Hypothalamus (tissue), 51 donors: ENCODE measurements around the gene CRABP1.
A peak's percentile ranks its signal among the peaks of the same experiment; 100 is the strongest.

Source experiments
- DNase-seq, 51 donors: peaks; one replicate each; lab custom pipeline; 2025; lab: John Stamatoyannopoulos, UW

CRABP1 gene

DNA sequence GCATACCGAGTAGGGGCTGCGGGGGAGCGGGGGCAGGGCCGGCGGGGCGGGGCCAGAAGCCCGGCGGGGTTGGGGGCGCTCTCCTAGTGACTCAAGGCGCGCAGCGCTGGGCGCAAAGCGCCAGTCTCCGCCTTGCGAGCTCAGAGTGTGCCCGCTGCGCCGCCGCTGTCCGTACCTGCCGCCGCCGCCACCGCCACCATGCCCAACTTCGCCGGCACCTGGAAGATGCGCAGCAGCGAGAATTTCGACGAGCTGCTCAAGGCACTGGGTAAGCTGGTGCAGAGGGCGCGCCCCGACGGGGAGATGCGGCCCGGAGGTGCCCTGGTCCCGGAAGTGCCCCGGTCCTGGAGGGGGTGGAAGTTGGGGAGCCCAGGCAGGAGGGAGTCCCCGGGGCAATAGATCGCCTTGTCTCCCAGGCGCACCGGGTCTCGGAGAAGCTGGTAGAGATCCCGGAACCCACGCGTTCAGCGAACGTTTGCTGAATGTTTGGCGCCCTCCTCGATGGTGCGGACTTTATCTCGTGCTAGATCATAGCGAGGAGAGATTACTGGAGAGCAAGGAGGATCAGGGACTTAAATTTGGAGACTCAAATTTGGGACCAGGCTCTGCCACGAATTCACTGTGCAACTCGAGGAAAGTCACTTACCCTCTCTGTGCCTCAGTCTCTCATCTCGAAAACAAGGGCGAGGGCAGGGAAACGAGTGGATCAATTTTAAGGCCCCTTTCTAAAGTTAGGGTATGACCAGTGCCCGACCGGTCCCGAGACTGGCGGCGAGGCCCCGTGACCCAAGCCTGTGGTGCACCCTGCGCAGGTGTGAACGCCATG lies at the start of gene CRABP1:
TSS of gene CRABP1 (plus strand) at position 123 of the 826 bp plus-strand sequence. CDS start at position 199, 76 bp downstream.
- peak in 2 of 51 donors; percentile 11 for DNase-seq

DNA sequence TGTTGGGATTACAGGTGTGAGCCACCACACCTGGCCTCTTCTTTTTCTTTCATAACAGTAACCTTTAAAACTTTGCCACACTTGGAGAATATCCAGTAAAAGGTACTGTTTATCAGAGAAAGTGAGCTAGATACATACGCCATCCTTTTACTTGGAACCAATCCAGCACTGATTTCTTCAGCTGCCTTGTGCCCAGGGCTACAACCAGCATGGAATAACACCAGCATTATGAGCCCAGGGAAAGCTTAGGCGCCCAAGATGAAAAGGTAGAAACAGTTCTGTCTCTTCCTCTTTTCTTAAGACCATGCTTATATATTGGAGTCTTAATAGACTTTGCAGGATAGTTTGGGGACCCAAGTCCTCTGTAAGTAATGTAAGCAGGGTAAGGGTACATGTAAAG lies 49.1 kb upstream of the CRABP1 start:
- no peak for DNase-seq

DNA sequence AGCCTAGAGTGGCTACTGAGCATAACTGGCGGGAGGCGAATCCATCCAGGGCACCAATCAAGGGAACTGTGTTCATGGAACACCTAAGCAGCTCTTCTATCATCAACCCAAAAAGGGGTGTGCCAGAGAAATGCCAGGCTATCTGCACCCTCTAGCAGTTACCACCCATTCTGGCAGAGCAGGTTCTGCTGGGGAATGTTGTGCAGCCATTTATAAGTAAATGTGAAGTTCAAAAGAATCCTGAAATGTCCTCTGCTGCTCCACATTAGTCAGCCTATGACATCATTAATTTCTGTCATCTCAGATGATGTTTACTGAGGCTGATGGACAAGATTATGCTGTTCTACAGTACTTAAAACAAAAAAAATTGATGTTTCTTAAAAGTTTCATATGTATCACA lies 48.5 kb upstream of the CRABP1 start:
- DNase-seq: no peak

DNA sequence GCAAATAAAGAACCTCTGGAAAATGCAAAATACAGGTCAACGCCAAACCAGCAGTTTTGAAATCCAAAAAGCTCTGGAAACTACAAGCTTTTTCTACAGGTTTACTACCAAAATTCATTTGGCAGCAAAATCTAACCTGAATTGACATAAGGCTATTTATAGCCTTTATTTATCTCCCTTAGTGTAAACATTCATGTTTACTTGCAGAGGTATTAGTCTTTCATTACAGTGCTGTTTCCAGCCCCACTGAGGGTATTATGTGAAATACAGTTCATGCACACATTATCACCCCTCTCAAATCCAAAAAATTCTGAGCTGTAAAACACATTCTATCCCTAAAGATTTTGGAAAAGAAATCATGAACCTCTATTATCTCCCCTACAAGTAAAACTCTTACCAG lies 47.9 kb upstream of the CRABP1 start:
- DNase-seq: no peak

DNA sequence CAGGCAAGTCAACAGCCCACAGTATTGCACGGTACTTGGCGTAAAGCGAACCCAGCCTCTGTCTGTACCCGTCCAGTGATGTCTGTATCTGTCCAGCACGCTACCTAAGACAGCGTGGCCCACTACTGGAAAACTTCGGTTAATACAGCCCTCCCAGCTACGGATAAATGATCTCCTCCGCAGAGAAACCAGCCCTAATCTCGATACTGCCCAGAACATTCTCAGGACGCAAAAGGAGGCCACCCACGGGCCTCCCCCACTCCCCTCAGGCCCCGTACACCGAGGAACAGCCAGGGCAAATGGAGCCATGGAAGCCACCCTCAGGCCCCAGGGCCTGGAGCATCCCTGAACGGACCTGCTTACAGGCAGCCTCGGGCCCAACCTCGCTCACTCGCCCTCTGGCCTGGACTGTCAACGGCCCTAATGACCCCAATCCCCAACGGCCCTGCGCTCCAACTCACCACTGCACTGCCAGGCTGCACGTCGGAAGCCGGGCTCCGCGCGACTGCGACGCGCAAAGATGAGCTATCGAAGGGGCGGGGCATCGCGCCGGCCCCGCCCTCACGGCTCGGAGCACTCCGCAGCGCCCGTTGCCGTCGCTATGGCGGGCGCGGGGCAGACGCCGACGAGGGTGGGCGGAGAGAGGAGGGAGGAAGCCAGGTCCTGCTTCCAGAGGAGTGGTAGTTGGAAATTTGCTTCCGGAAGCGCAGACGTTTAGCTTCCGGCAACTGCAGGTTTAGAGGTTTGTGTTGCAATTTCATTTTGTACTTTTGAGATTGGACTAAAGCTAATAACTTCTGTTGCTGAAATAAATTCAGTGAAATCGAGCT lies 40.8 kb upstream of the CRABP1 start, which contains the start of gene SKIC8:
TSS of gene SKIC8 (minus strand) at position 509 of the 830 bp plus-strand sequence. CDS start 3,923 bp downstream, outside the sequence.
- peak; percentile 27 to 91 (median 79) for DNase-seq

DNA sequence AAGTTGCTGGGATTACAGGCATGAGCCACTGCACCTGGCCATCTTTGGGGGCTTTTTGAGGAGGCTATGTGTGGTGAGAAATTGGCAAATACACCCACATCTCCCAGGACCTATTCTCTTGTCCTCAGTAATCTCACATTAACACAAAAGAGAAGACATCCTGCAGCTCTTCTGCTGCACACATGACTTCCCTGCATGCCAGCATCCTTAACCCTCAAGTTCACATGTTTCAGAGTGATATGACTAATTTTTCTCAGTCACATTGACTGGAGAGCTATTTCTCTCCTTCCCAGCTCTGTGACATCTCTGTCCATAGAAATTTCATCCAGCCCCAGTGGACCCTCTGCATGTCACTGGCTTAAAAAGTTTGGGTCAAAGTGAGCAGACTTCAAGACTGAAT lies 38.8 kb upstream of the CRABP1 start:
- DNase-seq: no peak

DNA sequence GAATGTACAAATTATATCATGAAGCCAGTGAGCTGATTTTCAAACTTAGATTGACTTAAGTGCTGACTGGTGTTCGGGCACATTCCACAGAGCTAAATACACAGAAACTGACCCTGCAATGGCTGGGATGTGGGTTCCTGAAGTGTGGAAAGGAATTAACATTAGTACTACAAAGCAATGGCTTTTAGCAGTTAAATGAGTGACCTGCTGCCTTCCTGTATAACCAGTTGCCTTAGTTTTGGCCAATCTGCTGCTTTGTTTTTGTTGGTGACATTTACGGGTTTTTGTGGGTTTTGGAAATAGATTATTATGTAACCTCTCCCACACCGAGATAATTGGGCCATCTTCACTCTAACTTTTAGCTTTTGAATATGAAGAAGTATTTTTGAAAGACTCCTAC lies 38.3 kb upstream of the CRABP1 start:
- peak in 1 of 51 donors; percentile 7 for DNase-seq

DNA sequence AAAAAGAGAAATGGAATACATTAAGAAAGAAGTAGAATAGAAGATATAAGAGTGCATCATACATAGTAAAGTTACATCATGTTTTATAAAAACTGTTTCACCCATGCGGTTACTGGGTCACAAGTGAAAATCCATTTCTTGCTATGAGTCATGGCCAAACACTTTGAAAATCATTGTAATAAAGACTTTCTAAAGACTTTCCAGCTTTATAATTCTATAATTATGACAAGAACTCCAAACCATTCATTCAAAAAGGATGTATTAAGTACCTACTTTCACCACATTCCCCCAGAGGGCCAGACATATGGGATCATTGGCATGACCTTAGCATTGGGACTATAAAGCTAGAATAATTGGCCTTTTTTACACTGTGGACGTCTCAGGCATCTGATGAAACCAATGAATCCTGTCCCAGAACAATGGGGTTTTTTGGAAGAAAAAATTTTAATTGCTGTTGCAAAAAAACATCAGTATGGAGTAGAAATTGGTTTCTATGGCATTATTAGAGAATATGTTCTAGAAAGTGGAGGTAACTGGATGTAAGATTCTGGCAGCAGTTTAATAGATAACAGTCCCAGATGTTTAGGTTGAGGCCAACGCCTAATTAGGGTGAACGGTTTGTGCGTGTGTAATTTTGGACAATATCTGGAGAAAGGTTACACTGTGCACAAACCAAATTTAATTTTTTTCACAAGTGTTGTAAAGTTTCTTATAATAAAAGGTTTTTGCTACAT lies 37.4 kb upstream of the CRABP1 start:
- DNase-seq: no peak

DNA sequence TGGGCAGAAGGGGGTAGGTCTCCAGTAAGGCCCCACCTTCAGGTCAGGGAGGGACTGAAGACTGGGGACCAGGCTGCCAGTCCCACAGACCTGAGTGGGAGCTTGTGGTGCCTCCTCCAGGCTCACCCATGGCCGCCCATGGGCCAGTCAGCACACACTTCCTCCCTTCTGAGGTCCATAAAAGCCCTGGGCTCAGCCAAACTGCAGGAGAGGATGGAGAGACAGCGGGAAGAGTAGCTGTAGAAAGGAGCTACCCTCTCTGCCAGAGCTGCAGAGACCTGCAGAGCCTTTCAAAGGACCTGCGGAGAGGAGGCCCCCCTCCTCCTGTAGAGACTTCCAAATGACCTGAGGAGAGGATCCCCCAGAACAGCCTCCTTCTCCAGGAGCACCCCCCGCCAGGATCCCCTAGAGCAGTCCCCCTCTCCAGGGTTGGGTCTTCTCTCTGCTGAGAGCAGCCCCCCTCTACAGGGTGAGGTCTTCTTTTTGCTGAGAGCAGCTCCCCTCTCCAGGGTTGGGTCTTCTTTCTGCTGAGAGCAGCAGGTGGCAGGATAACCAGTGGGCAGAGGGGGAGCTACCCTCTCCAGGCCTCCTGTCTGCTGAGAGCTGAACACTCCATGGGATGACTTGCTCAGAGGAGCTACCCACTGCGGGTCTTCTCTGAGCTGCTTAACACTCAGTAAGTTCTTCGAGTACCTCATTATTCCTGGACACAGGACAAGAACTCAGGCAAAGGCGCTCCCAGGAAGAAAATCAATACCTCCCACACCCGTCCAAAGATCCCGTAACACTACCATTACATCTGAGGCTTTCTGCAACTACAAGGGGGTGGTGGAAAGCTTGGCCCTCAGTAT lies 35.7 kb upstream of the CRABP1 start:
- no peak for DNase-seq

DNA sequence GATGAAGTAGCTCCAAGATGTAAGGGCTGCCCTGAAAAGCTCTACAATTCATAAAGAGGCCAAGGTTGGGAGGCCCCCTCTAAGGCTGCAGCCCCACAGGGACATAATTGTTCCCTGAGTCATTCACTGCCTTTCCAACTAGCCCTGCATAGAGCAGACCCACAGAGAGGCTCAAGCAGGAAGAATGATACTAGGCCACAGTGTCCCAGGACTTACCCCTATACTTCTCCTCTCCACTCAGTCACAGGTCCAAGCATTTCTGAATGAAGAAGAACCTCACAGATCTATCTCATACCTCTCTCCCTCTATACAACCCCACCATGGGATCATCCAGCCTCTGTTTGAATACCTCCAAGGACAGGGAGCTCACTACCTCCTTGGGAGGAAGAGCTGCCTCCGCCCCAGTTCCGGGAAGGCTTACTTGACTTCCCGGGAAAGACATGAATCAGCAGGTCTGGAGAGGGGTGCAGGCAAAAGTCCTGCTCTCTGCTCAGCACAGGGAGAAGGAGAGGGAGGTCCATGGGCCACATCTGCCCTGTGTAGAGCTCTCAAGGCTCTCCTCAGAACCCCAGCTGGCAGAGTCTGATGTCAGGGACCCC lies 33.9 kb upstream of the CRABP1 start:
- DNase-seq: no peak

DNA sequence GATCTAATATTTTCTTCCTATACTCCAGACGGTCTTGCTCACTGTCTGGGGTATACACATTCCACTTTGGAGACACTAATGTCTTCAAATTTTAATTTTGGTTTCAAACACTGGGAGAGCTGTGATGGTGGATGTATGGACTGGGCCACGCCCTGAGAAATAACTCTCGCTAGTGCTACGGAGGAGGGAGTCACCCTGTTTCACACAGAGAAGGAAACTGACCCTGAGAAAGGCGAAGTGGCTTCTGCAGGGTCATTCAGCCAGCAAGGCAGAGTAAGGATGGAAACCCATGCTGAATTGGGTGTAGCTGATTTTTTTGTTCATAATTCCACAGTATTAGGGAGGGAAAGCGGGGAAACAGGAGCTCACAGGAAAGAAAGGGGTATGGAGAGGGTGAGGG lies 32.2 kb upstream of the CRABP1 start:
- no peak for DNase-seq

DNA sequence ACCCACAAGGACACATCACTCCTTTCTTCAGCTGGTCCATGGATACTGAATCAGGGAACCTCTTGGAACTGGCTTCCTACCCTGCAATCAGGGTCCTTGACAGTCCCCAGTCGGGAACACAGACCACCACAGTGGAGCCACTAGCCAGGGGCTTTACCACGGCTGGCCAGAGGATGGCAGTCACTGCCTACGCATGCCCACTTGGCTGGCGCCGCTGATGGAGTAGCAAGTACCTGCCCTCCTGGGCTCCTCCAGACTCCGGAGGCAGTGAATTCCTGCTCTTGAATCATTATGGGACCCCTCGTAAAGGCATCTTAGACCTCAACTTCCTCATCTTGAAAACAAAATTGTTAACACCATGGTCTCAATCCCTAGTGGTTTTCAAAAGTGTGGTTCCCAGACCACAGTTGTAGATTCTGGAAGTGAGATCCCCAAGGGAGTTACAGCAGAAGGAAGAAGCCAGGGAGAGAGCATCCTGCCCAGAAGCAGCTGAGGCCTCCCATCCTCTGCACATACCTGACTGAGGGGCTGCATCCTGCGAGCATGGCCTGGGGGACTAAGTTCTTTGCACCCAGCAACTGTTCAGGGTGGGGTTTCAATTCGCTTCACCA lies 31.6 kb upstream of the CRABP1 start:
- DNase-seq: peak in 49 of 51 donors; percentile 7 to 83 (median 54)

DNA sequence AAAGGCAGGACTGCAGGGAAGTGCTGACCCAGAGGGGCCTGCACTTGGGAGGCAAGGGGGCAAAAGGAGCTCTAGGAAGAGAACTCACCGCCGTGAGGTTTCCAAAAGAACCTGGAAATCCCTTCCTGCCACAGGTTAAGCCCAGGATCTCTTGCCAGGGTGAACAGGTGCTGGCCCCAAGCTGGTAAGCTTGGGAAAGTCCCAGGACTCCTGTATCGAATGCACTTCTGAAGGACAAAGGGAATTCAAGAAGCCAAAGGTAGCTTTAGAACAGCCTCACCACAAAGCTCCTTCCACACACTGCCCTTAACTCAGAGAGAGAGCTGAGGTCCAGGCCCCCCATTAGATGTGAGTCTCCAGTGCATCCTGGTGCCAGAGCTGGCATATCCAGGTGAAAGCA lies 28.9 kb upstream of the CRABP1 start:
- no peak for DNase-seq

DNA sequence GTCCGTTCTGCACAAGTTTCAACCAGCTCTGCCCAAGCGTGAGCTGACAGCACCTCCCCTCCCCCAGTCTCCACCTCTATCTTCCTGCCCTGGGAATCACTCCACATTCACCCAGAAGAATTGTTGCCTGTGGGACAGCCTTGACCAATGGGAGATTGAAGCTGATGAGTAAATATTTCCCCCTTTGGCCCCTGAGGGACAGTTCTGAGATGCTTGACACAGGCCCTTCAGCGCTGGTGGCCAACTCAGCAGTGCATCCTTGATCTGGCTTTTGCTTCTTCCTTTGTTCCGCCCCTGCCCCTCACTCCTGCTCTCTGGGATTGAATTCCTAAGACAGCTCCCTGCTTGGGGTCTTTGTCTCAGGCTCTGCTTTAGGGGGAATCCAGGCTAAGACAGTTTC lies 27.6 kb upstream of the CRABP1 start:
- DNase-seq: no peak

DNA sequence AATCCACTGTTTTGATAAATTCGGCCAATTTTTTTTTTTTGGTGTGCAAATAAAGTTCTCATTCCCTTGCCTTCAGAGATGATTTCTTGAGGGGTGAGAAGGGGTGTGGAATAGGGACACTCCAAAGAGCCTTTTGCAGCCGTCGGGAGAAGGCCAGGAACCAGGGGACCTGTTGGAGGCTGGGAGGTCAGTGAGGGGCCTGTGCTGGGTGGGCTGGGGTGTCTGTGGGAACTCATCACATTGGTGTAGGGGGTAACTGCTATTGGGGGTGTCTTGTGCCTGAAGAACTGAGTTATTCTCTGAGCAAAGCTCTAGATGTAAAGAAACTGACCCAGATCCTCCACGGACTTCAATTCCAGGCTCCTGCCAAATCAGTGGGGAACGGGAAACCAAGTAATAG lies 27.2 kb upstream of the CRABP1 start:
- DNase-seq: no peak

DNA sequence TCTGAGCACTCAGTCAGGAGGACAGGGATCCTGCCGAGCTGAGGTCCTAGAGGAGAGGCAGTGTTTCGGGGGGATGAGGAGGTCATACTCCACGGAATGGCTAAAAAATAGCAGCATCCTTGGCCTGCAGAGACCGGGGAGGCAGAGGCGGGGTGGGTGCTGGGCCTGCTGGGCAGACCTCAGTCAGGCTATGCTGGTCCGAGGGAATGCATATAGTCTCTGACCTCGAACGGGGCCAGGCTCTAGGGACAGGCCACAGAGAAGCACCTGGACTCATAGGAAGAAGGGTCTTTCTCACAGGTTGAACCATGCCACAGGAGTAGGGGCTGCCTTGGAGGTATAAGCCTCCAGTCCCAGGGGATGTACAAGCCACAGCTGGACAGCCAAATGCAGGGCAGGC lies 26.8 kb upstream of the CRABP1 start:
- no peak for DNase-seq

DNA sequence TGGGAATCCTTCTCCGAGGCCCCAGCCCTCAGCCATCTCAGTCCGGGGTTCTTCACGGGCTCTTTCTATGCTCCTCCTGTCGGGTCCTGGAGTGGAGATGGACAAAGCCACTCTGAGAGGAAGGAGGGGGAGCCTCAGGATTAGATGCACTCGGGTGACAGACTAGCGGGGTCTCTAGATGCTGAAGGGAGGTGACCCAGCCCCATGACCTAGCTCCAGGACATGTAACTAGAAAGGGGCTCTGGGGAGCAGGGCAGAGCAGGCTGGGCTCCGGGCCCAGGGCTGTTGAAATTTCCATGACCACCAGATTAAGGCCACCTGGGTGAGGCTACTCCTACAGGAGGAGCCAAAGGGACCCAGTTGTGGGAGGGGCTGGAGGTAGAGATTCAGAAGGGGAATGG lies 26.0 kb upstream of the CRABP1 start:
- no peak for DNase-seq

DNA sequence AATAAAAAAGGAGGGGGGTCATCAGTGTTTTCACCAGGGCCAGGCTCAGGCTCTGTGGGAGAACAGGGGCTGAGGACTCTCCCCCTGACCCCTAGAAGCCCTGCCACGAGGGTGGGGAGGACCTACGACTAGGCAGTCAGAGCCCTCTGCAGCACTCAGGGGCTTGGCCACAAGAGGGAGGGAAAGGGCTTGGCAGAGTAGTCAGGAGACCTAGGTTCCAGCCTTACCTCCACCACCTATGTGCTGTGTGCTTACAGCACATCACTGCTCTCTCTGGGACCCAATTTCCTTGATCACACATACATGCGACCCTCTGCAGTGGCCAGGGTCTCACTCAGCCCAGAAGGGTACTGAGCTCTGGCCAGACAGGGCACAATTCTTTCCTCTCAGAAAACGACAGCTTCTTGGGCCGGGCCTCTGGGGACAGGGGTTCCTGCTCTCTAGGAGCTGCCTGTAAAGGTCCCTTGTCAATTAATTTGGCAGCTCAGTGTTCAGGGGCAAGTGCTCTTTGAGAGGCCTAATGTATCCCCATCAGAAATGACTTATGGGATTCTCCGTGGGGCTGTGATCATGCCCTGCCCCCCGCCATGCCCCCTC lies 24.4 kb upstream of the CRABP1 start:
- peak in 5 of 51 donors; percentile 7 to 58 (median 18) for DNase-seq
